GM21786 (cell line): ENCODE data around the gene GBE1.
"Not testable (repeated sequence)": the region's sequence is repeated elsewhere in the genome, so short reads cannot be mapped to it uniquely, and the experiment has no call there.

Experiments used
- ATAC-seq: cut with Tn5 transposase; IDR thresholded peaks from one replicate; pipeline ENCODE4 v1.9.1; 2021; ENCODE audit not compliant: unreplicated experiment

GBE1 gene

GRCh38 chr3:81760924-81761903 is at the start of gene GBE1:
GBE1 (minus strand) TSS chr3:81761645; CDS start chr3:81761517, 128 bp downstream.
- ATAC-seq: peak; percentile 83

- no peak for ATAC-seq
These were observed 47.5 kb upstream of the GBE1 start for GRCh38 chr3:81808900-81809299.

DNA sequence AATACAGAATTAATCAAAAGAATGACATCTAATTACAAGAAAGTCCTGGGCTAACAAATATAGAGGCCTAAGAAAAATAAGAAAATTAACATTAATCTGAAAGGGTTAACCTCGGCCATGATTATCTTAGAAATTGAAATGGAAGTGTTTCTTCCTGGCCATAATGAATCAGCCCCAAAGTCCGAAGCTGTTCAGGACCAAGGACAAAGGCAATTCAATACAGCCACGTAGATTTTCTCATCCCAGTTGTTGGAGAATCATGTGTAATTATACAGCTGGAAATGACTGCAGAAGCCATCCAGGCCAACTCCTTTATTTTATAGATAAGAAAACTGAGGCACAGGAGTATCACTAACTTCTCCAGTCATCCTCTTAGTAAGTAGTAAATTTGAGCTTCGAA is 38.0 kb upstream of the GBE1 start:
- ATAC-seq: no peak

GRCh38 chr3:81793410-81793809 is 32.0 kb upstream of the GBE1 start:
- ATAC-seq: peak; percentile 37

GRCh38 chr3:81790117-81790516 is 28.7 kb upstream of the GBE1 start:
- no peak for ATAC-seq

DNA sequence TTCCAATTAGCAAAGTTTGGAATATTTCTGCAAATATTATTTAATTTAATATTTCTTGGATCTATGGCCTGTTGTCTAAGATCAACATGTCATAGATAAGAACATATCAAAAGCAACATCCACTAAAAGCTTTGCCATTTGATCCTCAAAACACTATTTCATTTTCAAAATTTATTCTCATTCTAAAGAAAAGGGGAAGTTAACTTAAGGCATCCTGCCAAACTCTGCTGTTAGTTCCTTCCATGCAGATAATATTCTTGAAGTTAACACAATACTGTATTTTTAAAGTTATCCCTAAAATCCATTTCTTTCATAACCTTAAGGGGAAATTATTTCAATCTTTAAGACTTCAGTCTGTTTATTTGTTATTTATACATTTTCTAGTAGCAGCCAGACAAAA is 28.2 kb upstream of the GBE1 start:
- no peak for ATAC-seq

GRCh38 chr3:81788610-81789009 is 27.2 kb upstream of the GBE1 start:
- peak; percentile 83 for ATAC-seq

- no peak for ATAC-seq
These were observed 26.6 kb upstream of the GBE1 start for GRCh38 chr3:81788044-81788443.

DNA sequence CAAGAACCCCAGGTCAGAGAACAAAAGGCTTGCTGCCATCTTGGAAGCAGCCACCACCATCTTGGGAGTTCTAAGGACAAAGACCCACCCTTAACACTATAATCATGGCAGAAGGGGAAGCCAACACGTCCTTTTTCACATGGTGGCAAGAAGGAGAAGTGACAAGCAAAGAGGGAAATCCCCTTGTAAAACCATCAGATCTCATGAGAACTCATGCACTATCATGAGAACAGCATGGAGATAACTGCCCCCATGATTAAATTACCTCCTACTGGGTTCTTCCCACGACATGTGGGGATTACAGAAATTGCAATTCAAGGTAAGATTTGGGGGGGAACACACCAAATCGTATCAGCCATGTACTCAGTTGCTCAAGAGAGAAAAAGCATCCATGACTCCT is 21.1 kb upstream of the GBE1 start:
- ATAC-seq: no peak

GRCh38 chr3:81778678-81779182 is 17.3 kb upstream of the GBE1 start:
- ATAC-seq: no peak

DNA sequence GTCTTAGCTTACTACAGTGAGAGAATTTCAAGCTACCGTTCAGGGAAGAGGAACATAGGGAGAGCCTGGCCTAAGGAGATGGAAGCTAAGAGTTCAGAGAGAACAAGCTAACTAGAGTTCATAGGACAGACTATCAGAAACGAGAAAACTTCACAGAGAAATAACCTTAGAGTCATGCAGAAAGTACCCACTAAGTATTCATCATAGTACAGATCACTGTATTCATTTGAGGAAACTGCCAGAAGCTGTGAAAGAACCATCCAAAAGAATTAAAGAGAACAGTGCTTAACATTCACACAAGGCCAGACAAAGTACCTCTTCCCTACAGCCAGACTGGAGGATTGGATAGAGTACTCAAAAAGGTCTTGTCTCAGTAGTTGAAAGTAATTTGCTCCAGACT is 15.2 kb upstream of the GBE1 start:
- ATAC-seq: no peak

- no peak for ATAC-seq
These were observed 9.3 kb upstream of the GBE1 start for GRCh38 chr3:81770710-81771109.

- no peak for ATAC-seq
These were observed 7.9 kb upstream of the GBE1 start for GRCh38 chr3:81769299-81769698.

DNA sequence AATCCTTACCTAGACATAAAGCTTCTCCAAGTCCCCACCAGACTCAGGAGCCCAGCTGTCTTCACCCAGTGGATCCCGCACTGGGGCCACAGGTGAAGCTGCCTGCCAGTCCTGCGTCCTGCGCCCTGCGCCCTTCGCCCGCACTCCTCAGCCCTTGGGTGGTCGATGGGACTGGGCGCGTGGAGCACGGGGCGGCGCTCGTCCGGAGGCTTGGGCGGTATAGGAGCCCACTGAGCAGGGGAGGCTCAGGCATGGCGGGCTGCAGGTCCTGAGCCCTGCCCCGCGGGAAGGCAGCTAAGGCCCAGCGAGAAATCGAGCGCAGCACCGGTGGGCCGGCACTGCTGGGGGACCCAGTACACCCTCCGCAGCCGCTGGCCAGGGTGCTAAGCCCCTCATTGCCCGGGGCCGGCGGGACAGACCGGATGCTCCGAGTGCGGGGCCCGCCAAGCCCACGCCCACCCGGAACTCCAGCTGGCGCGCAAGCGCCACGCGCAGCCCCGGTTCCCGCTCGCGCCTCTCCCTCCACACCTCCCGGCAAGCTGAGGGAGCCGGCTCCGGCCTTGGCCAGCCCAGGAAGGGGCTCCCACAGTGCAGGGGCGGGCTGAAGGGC is 5.9 kb upstream of the GBE1 start:
- not testable (repeated sequence) for ATAC-seq

DNA sequence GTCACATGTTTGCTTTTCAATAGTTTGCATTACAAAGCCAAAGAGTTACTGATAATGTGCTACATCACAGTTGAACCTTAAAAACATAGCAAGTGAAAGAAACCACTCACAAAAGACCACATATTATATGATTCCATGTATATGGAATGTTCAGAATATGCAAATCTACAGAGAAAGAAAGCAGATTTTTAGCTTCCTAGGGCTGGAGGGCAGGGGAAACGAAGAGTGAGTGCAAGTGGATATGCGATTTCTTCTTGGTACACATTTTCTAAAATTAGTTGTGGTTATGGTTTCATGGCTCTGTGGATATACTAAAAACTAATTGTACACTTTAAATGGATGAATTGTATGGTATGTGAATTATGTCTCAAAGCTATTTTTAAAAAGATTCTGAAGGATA is 4.0 kb upstream of the GBE1 start:
- no peak for ATAC-seq

GRCh38 chr3:81764665-81765064 is 3.2 kb upstream of the GBE1 start:
- ATAC-seq: no peak

DNA sequence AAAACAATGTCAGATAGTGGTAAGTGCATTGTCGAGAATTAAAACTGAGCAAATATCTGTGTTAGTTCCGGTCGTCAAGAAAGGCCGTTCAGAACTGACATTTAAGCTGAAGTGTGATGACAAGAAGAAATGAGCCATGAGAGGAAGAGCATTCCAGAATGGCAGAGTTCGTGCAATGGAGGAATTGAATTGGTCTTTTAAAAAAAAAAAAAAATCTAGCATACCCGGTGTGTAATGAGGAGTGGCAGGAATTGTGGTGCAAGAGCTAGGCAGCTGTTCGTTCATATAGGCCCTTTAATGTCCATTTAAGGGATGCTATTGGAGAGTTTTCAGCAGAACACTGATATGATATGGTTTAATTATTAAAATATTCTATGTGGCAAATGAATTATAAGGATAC is 2.6 kb upstream of the GBE1 start:
- no peak for ATAC-seq

GRCh38 chr3:81763001-81763400 is 1.6 kb upstream of the GBE1 start:
- ATAC-seq: no peak

DNA sequence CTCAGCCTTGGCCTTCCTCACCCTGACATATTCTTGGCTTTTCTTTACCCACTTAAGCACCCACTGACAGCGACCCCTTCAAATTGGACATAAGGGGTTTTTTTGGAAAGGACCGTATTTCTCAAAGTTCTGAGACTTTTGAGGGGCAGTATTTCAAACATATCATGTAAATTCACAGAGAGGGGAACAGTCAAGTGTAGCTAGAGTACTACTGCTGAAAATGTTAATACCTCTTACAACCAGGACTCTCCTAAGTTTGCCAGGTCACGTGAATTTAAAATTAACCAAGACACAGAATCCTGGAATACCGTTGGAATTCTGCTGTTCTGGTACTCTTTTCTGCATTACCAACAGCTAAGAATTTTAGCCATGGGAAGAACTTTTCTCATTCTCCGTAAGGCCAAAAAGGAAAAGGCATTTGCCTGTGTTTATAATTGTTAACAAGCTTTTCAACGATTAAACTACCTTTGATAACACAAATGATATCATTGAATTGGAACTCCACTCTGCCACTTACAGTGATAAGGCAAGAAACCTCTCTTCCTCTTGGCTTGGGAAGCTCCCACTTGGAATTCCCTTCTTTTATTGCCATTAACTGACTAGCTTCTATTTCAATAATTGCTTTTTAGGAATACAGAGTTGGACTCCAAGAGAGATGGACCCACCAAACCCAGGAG is 597 bp upstream of the GBE1 start:
- ATAC-seq: no peak

DNA sequence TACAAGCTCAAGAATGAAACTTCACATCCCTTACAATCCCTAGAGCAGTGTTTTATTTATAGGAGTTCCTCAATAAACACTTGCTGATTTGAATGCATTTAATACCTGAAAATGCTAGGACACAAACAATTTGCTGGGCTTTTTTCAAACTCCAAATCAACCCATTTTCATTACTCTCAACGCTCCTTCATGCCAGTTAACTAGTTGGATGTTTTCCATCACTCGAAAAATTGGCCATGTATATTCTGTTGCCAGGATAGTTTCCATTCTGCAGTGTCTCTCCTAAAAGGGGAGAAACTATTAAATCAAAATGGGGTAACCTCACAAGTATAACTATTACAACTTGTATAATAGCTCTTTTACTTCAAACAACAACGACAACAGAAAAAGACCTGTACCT is 1.2 kb downstream of the GBE1 start:
- ATAC-seq: no peak

- ATAC-seq: not testable (repeated sequence)
These were observed 2.7 kb downstream of the GBE1 start for GRCh38 chr3:81758771-81759170.

GRCh38 chr3:81758275-81758674 is 3.2 kb downstream of the GBE1 start:
- ATAC-seq: no peak
